Neutrophil (primary cell): ENCODE measurements around the gene EPB41L5.

ENCODE experiments used
- H3K27ac ChIP-seq: fragments of 200-600 bp; sonication (generic); 2 replicates; pipeline ENCODE4 v1.5.1; 2016; ENCODE audit warnings: mild to moderate bottlenecking, moderate library complexity
- H3K27me3 ChIP-seq: fragments of 200-600 bp; sonication (generic); 2 replicates; pipeline ENCODE4 v1.6.0; 2016; ENCODE audit warnings: mild to moderate bottlenecking
- H3K36me3 ChIP-seq: fragments of 200-600 bp; sonication (generic); 2 replicates; pipeline ENCODE4 v1.5.1; 2017
- H3K4me1 ChIP-seq, 2 experiments: fragments of 200-600 bp in 1 of 2; sonication (generic) in 1 of 2; 1 replicate in 1 of 2; 2 replicates in 1 of 2; pipeline versions ENCODE4 v1.5.1 to v1.6.1; 2013 to 2016; ENCODE audit warnings: low read depth in 1 of 2, low read length in 1 of 2, mild to moderate bottlenecking in 1 of 2, moderate library complexity in 1 of 2; ENCODE audit not compliant: control insufficient read depth in 1 of 2, insufficient read depth in 1 of 2
- H3K4me3 ChIP-seq, 2 experiments: fragments of 200-600 bp in 1 of 2; sonication (generic) in 1 of 2; 1 replicate in 1 of 2; 2 replicates in 1 of 2; pipeline ENCODE4 v1.5.1; 2013 to 2016; ENCODE audit warnings: low read depth in 1 of 2, low read length in 1 of 2, mild to moderate bottlenecking in 1 of 2, moderate library complexity in 1 of 2
- H3K9me3 ChIP-seq: fragments of 200-600 bp; sonication (generic); 2 replicates; pipeline ENCODE4 v1.5.1; 2016
- CTCF ChIP-seq: fragments of 200-600 bp; sonication (generic); IDR thresholded peaks from 2 replicates; pipeline ENCODE4 v1.5.1; 2016; ENCODE audit warnings: antibody characterized with exemption

Gene EPB41L5

GRCh38 chr2:120094795-120095194 lies 81.9 kb downstream of the EPB41L5 start:
- no peak overlapping the region for H3K27ac ChIP-seq
- H3K27me3 ChIP-seq, result no peaks in the 10 kb centered on the region
- no peak for TF ChIP-seq CTCF
- H3K36me3 ChIP-seq, result no peaks in the 10 kb centered on the region
- no peaks in the 10 kb centered on the region for H3K4me1 ChIP-seq
- H3K9me3 ChIP-seq, result no peaks in the 10 kb centered on the region
- H3K4me3 ChIP-seq, result no peak overlapping the region

- no peak overlapping the region for H3K4me3 ChIP-seq
- no peaks in the 10 kb centered on the region for H3K36me3 ChIP-seq
- TF ChIP-seq CTCF, result no peak
- H3K9me3 ChIP-seq, result no peaks in the 10 kb centered on the region
- H3K27me3 ChIP-seq, result no peaks in the 10 kb centered on the region
- no peaks in the 10 kb centered on the region for H3K4me1 ChIP-seq
- H3K27ac ChIP-seq, result no peak overlapping the region
Observed at GRCh38 chr2:120100627-120101026, 87.8 kb downstream of the EPB41L5 start.

GRCh38 chr2:120103723-120104467 lies 91.0 kb downstream of the EPB41L5 start:
- no peak overlapping the region for H3K27ac ChIP-seq

GRCh38 chr2:120104772-120105171 lies 91.9 kb downstream of the EPB41L5 start:
- no peaks in the 10 kb centered on the region for H3K9me3 ChIP-seq
- H3K4me1 ChIP-seq, result peaks cover 14 to 22% of the 10 kb centered on the region in 2 experiments
- H3K27ac ChIP-seq, result no peak overlapping the region
- no peaks in the 10 kb centered on the region for H3K36me3 ChIP-seq
- no peaks in the 10 kb centered on the region for H3K27me3 ChIP-seq
- TF ChIP-seq CTCF, result no peak
- H3K4me3 ChIP-seq, result no peak overlapping the region

More at GRCh38 chr2:120103723-120104467, 91.0 kb downstream of the EPB41L5 start:
- Histone ChIP-seq H3K4me1 (peaks cover 5 to 13% of the 10 kb centered on the region in 2 experiments), H3K9me3 (no peaks in the 10 kb centered on the region), H3K36me3 (no peaks in the 10 kb centered on the region), H3K4me3 (no peak overlapping the region), H3K27me3 (no peaks in the 10 kb centered on the region)
- no peak for TF ChIP-seq CTCF

GRCh38 chr2:120105360-120105759 lies 92.5 kb downstream of the EPB41L5 start:
- Histone ChIP-seq H3K27ac (no peak overlapping the region), H3K4me1 (peaks cover 20 to 28% of the 10 kb centered on the region in 2 experiments), H3K36me3 (no peaks in the 10 kb centered on the region), H3K4me3 (no peak overlapping the region), H3K27me3 (no peaks in the 10 kb centered on the region), H3K9me3 (no peaks in the 10 kb centered on the region)
- no peak for TF ChIP-seq CTCF
